Breast epithelium (tissue), 4 donors: Measurements from ENCODE around the gene LSAMP. TPM values are rescaled to one million over a fixed set of nuclear protein-coding genes. Genes with fewer than 3 reads are reported as not detected.

Experiments
- DNase-seq, 2 donors: peaks; one replicate each; pipeline ENCODE4 v3.0.0-alpha.2; 2019; ENCODE audit warnings: low spot score in 2 of 2
- H3K27ac ChIP-seq, 2 donors: fragments of 200-600 bp; sonication (generic) in 1 of 2; one replicate each; pipeline ENCODE4 v1.5.1; 2016 to 2019; ENCODE audit warnings: mild to moderate bottlenecking in 1 of 2
- H3K27me3 ChIP-seq, 2 donors: fragments of 200-600 bp; sonication (generic) in 1 of 2; one replicate each; pipeline versions ENCODE4 v1.5.1 to v1.6.0; 2017 to 2019; ENCODE audit warnings: control low read depth in 1 of 2, mild to moderate bottlenecking in 1 of 2
- H3K36me3 ChIP-seq: fragments of 200-600 bp; one replicate; pipeline ENCODE4 v1.5.1; 2019
- H3K4me1 ChIP-seq, 2 donors: fragments of 200-600 bp; sonication (generic); one replicate each; pipeline ENCODE4 v1.5.1; 2016 to 2019; ENCODE audit warnings: control low read depth in 1 of 2
- H3K4me3 ChIP-seq, 3 donors: fragments of 200-600 bp; sonication (generic); 1 replicate in 2 of 3; 2 replicates in 1 of 3; pipeline ENCODE4 v1.5.1; 2016 to 2019; ENCODE audit warnings: mild to moderate bottlenecking in 3 of 3, moderate library complexity in 2 of 3
- H3K9me3 ChIP-seq, 2 donors: fragments of 200-600 bp; sonication (generic) in 1 of 2; one replicate each; pipeline ENCODE4 v1.5.1; 2016 to 2019; ENCODE audit warnings: control low read depth in 1 of 2
- POLR2A ChIP-seq: fragments of 450-650 bp; IDR thresholded peaks from one replicate; pipeline ENCODE4 v1.6.1; 2016; ENCODE audit warnings: antibody characterized with exemption, mild to moderate bottlenecking, moderate library complexity
- POLR2AphosphoS5 ChIP-seq, 3 donors: sonication (generic); formaldehyde crosslinking; IDR thresholded peaks; one replicate each; pipeline ENCODE4 v1.6.1; 2017; ENCODE audit warnings: antibody characterized with exemption in 3 of 3
- intact Hi-C: fragments of 100-400 bp; cut with DNase I; formaldehyde crosslinking; loops from one replicate; pipeline ENCODE4 v1.15.1; 2023; ENCODE audit warnings: low total_unique reads
- total RNA-seq, 3 donors: library from RNA; depleted of rRNA; stranded (reverse); fragments of >200 nt; gene quantifications; one replicate each; pipeline ENCODE4 v1.1.0, GENCODE V29; 2016
- TF ChIP-seq, protein P1 (sequence below), 3 donors: fragments of 450-650 bp; IDR thresholded peaks; one replicate each; pipeline ENCODE4 v1.5.1; 2016 to 2017; ENCODE audit warnings: antibody characterized with exemption in 3 of 3, mild to moderate bottlenecking in 3 of 3, moderate library complexity in 3 of 3

LSAMP gene
- total RNA-seq, 3 donors from 2014 or later: 1.6 to 3.8 (median 3.5) TPM

DNA sequence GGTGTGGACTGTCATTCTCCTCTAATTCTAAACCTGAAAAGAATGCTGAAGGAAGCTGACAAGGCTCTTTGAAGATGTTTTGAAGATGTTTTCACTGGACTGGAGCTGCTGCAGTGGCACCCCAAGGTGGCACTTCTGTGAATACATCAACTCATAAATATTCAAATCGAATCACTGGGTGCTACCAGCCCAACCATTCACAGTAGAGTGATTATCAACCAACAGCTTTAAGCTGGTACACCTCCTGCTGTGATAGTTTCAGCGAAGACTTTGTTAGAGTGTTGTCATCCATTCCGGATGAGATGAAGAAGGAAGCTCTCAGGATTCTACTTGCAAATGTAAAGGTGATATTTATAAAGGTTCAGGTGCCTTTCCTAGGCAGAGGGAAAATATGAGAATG lies 106.6 kb downstream of the LSAMP start:
- Histone ChIP-seq H3K9me3 (no peaks in the 10 kb centered on the region), H3K36me3 (no peaks in the 10 kb centered on the region), H3K4me1 (no peaks in the 10 kb centered on the region), H3K4me3 (no peak overlapping the region), H3K27ac (no peak overlapping the region), H3K27me3 (no peaks in the 10 kb centered on the region)
- DNase-seq: no peak
- TF ChIP-seq POLR2A (no peak), POLR2AphosphoS5 (IDR thresholded peaks at IDR 0.05) (no peak)
- TF ChIP-seq, protein P1, sequence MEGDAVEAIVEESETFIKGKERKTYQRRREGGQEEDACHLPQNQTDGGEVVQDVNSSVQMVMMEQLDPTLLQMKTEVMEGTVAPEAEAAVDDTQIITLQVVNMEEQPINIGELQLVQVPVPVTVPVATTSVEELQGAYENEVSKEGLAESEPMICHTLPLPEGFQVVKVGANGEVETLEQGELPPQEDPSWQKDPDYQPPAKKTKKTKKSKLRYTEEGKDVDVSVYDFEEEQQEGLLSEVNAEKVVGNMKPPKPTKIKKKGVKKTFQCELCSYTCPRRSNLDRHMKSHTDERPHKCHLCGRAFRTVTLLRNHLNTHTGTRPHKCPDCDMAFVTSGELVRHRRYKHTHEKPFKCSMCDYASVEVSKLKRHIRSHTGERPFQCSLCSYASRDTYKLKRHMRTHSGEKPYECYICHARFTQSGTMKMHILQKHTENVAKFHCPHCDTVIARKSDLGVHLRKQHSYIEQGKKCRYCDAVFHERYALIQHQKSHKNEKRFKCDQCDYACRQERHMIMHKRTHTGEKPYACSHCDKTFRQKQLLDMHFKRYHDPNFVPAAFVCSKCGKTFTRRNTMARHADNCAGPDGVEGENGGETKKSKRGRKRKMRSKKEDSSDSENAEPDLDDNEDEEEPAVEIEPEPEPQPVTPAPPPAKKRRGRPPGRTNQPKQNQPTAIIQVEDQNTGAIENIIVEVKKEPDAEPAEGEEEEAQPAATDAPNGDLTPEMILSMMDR (IDR thresholded peaks at IDR 0.05): no peak
- intact Hi-C loops: no loop called here

DNA sequence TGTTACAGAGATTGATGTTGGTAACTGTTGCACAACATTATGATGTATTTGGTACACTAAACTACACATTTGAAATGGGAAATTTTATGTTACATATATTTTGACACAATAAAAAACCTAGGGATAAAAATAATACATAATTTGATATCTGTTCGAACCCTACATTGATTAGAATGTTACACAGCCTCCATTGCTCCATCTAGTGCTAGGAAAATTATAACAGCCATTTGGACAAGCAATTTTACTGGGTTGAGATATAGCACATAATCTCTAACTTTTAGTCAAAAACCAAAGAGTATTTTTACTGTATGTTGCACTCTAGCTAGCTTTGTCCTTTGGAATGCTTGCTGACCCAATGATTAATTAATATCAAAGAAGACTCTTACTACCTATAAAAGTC lies 108.1 kb downstream of the LSAMP start:
- H3K27me3 ChIP-seq: no peaks in the 10 kb centered on the region
- peaks cover 0 to 6% of the 10 kb centered on the region in 2 donors for H3K9me3 ChIP-seq
- H3K4me1 ChIP-seq: no peaks in the 10 kb centered on the region
- H3K36me3 ChIP-seq: no peaks in the 10 kb centered on the region
- DNase-seq: no peak
- intact Hi-C loops: no loop called here
- H3K4me3 ChIP-seq: no peak overlapping the region
- no peak for TF ChIP-seq POLR2AphosphoS5 (IDR thresholded peaks at IDR 0.05)
- H3K27ac ChIP-seq: no peak overlapping the region

DNA sequence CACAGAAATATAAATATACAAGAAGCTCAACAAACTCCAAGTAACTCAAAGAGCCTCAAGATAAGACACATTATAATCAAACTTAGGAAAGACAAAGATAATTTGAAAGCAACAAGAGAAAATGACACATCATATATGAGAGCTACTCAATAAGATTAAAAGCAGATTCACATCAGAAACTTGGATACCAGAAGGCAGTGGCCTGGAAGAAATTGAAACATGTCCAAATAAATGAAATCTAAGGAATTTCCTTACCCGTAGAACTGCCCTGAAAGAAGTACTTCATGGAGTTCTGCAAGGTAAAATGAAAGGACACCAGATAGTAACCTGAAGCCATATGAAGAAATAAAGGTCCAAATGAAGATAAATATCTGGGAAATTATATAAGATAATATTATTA lies 113.9 kb downstream of the LSAMP start:
- no peak overlapping the region for H3K4me3 ChIP-seq
- no peak for DNase-seq
- H3K4me1 ChIP-seq: no peaks in the 10 kb centered on the region
- H3K27ac ChIP-seq: no peak overlapping the region
- no peaks in the 10 kb centered on the region for H3K36me3 ChIP-seq
- no peaks in the 10 kb centered on the region for H3K27me3 ChIP-seq
- TF ChIP-seq POLR2AphosphoS5 (IDR thresholded peaks at IDR 0.05) (no peak), POLR2A (no peak)
- TF ChIP-seq, protein P1 (IDR thresholded peaks at IDR 0.05): no peak
- H3K9me3 ChIP-seq: peaks cover 0 to 10% of the 10 kb centered on the region in 2 donors
- intact Hi-C loops: no loop called here

DNA sequence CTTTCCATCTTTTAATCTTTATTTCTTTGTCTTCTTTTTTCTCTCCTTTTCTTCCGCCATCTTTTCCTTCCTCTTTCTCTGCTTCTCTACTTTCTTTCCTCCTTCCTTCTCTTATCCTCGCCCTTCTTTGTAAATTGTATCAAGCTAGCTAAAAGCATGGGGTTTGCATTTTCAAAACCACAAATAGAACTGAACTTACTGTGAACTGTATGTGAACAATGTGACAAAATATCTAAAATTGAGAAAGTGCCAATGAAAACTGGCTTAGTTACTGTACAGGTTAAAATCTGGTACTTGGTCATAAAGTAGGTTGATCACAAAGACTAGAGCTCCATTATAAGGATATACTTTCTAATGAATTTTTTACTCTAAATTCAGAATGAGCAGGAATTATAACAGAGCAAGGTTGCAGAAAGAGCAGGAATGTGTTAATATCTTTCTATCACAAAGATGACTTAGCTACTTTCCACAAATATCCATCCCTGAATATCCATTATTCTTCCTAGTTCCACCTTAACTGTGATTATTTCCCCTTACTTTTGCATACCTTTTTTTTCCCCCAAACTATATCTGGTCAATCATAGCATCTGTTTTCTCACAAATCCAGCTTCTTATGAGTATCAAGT lies 122.4 kb downstream of the LSAMP start:
- TF ChIP-seq, protein P1 (IDR thresholded peaks at IDR 0.05): no peak
- TF ChIP-seq POLR2AphosphoS5 (IDR thresholded peaks at IDR 0.05) (no peak), POLR2A (no peak)
- intact Hi-C loops: no loop called here
- no peak overlapping the region for H3K4me3 ChIP-seq
- H3K27ac ChIP-seq: no peak overlapping the region
- no peaks in the 10 kb centered on the region for H3K36me3 ChIP-seq
- no peaks in the 10 kb centered on the region for H3K27me3 ChIP-seq
- no peaks in the 10 kb centered on the region for H3K9me3 ChIP-seq
- H3K4me1 ChIP-seq: no peaks in the 10 kb centered on the region
- no peak for DNase-seq

DNA sequence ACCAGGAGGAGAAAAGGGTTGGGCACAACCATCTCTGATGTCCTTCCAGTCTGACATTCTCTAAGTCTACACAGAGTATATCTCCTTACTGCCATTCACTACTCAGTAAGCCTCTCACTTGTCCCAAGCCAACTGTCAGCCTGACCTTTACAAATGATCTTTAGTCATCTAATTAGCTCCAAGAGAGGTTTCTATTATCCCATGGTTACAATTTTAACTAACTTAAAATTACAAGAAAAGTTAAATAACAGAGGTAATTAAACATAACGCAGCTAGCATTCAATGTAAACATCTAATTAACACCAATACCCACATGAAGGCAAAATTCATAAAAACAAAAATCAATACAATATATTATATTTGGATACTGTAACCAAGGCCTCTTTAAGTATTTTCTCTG lies 126.9 kb downstream of the LSAMP start:
- Histone ChIP-seq H3K4me1 (no peaks in the 10 kb centered on the region), H3K27ac (no peak overlapping the region), H3K36me3 (no peaks in the 10 kb centered on the region), H3K27me3 (no peaks in the 10 kb centered on the region), H3K9me3 (no peaks in the 10 kb centered on the region), H3K4me3 (no peak overlapping the region)
- intact Hi-C loops: no loop called here
- TF ChIP-seq POLR2AphosphoS5 (IDR thresholded peaks at IDR 0.05): no peak
- no peak for TF ChIP-seq POLR2A
- TF ChIP-seq, protein P1 (IDR thresholded peaks at IDR 0.05): no peak
- DNase-seq: no peak

DNA sequence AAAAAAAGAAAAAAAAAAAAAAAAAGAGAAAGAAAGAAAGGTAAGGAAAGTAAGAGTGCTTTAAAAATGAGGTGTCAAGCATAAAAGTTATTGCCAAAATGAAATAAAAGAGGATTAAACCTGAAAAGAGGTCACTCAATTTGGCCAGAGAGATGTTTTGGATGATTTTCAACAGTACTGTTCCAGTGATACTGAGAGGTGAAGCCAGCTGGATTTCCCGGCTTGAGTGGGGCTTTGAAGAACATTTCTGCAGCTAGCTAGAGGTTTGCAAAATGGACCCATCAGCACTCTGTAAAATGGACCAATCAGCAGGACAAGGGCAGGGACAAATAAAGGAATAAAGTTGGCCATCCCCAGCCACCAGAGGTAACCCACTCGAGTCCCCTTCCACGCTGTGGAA lies 128.5 kb downstream of the LSAMP start:
- H3K27ac ChIP-seq: no peak overlapping the region
- no peak for DNase-seq
- H3K9me3 ChIP-seq: no peaks in the 10 kb centered on the region
- H3K36me3 ChIP-seq: no peaks in the 10 kb centered on the region
- H3K4me1 ChIP-seq: no peaks in the 10 kb centered on the region
- TF ChIP-seq, protein P1 (IDR thresholded peaks at IDR 0.05): no peak
- TF ChIP-seq POLR2AphosphoS5 (IDR thresholded peaks at IDR 0.05) (no peak), POLR2A (no peak)
- intact Hi-C loops: no loop called here
- H3K27me3 ChIP-seq: no peaks in the 10 kb centered on the region
- no peak overlapping the region for H3K4me3 ChIP-seq
